Lower leg skin (tissue), 3 donors: ENCODE measurements around the gene AEBP2.

Experiments
- CTCF ChIP-seq, 3 donors: fragments of 450-650 bp; IDR thresholded peaks; one replicate each; pipeline ENCODE4 v1.5.1; 2016; ENCODE audit warnings: antibody characterized with exemption in 3 of 3, mild to moderate bottlenecking in 3 of 3, moderate library complexity in 2 of 3
- POLR2A ChIP-seq, 2 donors: fragments of 450-650 bp; IDR thresholded peaks; one replicate each; pipeline ENCODE4 v1.6.1; 2016 to 2017; ENCODE audit warnings: antibody characterized with exemption in 2 of 2, mild to moderate bottlenecking in 1 of 2, moderate library complexity in 1 of 2

GRCh38 chr12:19439059-19440018, at the start of gene AEBP2:
- TF ChIP-seq CTCF (IDR thresholded peaks at IDR 0.05) (no peak), POLR2A (IDR thresholded peaks at IDR 0.05) (peak in 1 of 2 donors; percentile 9)
